Colon (tissue), 2 donors: Measurements from ENCODE around the gene POP5.

Source experiments
- FAIRE-seq: peaks from 2 replicates; lab custom pipeline; 2012; peaks lifted over from hg19 to GRCh38; lab: Jason Lieb, UNC
- donor health status: control.
- donor health status: control.

The POP5 gene

DNA sequence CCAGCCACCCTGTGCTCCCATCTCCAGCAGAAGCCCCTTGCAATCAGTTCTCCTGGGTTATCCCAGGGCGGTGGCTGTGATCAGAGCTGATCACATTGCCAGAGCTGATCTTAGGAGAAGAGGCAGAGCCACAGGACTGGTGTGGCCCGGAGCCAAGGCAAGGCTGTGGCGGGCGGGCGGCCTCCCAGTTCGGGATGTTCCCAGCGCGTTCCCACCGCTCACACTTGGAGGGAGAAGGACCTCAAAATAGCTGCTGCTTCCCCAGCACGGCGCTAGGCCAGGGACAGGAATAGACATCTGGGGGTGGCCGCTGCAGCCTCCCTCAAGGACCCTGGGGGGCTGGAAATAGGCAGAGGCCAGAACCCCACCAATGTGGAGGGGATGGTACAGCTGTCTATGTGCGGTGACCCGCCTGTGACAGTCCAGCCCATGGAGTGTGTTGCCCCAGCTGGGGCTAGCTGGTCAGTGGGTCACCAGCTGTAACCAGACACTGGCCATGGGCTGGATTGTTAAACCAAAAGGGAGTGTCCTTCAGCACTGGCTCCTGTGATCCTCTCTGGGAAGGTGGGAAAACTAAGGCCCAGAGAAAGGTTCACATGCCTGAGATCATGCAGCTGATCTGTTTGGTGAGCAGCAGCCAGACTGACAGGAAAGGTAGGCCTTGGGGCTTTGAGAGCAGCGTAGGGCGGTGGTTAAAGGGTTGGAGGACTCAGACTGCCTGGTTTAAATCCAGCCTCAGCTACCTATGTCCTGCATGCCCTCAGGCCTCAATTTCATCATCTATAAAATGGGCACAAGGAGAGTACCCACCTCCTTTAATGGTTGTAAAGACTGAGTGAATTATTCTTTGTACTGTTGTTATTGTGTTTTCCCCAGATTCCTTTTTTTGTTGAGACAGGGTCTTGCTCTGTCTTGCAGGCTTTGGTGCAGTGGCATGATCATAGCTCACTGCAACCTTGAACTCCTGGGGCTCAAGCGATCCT, 8.0 kb upstream of the POP5 start:
- FAIRE-seq = no peak

DNA sequence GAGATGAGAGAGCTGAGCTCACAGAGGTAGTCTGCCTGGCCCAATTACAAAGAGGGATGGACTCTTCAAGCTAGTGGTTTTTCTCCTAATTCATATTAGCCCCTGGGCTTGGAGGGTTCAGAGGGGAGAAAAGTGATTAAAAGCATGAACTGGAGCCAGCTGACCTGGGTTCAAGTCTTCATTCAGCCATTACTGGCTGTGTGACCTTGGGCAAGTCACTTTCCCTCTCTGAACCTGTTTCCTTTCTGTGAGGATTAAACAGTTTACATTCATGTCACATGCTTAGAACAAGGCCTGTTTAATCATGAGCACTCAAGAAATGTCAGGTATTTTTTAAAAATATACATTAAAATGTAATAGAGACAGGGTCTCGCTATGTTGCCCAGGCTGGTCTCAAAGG, 7.2 kb upstream of the POP5 start:
- FAIRE-seq = no peak

DNA sequence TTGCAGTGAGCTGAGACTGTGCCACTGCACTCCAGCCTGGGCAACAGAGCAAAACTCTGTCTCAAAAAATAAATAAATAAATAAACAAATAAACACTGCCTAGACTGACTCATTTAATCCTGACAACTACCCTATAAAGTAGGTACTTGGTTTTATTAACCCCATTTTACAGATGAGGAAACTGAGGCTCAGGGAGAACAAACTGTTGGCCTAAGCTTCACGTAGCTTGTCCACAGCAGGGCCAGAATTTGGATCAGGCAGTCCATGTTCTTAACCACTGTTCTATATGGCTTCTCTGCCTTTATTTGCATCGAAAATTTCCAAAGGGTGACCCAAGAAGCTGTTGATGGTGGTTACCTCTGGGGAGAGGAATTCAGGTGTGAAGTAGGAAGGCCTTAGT, 5.7 kb upstream of the POP5 start:
- FAIRE-seq = no peak

DNA sequence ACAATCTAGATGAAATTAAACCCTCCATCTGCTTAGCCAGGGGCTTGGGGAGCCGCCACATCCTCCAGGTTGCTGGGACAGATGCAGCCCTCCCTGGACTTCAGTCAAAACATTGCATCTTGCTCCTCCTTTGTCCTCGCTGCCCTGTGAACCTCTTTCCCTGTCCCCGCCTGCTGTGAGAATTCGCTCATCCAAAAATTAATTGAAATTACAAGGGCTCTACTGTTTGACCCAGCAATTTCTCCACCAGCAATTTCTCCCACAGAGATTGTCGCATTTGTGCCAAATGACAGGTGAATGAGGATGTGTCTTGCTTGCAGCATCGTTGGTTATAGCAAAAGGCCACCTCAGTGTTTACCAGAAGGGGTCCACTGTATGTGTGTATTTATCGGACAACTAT, 5.0 kb upstream of the POP5 start:
- FAIRE-seq = no peak

DNA sequence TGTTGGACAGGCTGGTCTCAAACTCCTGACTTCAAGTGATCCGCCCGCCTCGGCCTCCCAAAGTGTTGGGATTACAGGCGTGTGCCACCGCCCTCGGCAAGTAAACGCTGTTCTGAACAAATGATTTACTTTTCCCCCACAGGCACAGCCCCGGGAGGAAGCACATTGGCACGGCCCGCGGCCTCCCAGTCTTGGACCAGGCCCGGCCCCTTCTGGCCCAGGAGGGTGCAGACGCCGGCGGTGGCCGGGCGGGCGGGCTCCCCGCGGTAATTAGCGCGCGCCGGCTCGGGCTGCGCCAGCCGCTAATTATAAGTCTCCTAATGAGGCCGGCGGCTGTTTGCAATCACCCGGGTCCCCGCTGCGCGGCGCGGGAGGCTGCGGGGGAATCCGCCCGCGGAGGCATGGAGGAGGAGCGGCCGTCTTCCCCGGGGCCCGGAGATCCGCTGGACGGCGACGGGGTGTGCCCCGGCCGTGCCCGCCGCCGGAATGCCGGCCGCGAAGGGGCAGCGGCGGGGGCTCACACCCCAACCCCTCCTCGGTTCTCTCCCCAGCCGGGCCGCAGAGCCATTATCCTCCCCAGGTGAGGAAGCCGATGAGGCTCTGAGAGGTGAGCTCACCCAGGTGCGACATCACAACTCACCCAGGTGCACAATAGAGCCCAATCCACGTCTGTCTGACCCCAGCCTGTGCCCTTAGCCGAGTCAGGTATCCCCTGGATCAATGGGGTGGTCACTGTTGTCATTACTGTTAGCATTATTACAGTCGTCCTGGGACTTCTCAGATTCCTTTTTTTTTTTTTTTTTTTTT, 3.3 kb upstream of the POP5 start:
- FAIRE-seq = no peak

DNA sequence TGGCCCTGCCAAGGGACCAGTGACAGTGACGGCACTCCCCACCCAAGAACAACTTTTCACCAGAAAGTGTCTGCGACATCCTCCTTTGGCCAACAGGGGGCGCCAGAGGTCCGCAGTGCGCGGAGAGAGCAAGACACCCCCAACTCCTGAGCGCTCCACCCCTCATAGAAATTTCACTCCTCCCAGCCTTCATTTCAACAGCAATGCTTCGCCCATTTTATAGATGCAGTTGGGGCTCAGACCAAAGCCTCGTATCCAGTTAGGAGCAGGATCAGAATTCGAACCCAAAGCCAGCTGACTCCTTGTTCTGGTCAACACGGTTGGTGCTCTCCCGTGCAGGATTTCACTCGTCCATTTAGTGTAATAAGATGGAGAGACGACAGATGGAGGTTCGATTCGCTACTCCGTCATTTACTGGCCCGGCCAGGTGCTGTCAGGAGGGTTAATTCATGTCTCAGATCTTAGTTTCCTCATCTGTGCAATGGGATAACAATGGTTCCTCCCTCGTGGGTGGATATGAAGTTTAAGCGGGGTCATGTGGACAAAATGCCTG, 2.4 kb upstream of the POP5 start:
- FAIRE-seq = no peak

DNA sequence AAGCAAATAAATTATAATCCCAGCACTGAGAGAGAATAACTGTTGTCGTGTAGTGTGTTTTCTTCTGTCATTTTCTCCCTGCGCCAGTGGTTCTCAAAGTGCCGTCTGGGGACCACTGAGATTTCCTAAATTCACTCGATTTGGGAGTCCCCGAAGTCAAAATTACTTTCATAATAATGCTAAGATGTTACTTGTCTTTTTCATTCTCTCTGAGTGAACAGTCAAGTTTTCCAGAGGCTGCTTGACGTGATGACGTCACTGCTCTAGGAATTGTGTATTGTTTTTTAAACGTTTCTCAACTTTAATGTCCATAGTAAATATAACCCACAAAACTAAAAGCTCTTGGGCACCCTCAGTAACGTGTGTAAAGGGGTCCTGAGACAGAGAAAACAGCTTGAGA, 796 bp upstream of the POP5 start:
- no peak for FAIRE-seq

DNA sequence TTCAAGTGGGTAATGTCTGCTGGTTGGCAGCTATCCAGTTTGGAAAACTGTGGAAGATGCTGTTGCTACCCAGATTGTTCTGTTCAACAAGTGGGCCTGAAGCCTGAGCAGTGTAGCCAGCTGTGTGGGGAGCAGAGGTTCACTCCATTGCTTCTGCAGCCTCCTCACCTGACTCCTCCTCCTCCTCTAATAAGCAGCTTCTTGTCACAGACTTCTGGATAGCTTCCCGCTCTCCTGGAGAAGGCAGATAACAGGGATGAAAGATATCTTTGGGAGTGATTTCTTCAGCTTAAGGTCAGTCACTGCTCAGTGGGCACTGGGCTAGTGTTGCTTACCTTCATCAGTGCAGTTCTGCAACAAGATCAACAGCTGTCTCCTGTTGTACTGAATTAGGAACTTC, 2.0 kb downstream of the POP5 start:
- no peak for FAIRE-seq

DNA sequence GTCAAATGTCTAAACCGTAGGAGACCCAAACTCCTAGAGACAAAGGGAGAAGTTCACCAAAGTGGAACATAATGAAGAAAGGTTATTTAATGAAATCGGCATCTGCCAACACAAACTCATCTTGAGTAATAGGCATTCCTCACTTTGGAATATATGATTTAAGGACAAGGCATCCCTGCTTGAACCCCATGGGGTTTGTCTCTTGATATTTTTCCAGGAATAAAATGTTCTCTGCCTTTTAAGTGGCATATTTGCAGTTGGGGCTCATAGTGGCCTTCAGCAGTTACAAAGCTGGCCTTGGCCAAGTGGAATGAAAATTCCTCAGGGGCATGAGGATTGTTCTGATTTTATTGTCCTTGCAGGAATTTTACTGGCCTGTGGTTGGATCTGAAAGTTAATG, 7.1 kb downstream of the POP5 start:
- no peak for FAIRE-seq

DNA sequence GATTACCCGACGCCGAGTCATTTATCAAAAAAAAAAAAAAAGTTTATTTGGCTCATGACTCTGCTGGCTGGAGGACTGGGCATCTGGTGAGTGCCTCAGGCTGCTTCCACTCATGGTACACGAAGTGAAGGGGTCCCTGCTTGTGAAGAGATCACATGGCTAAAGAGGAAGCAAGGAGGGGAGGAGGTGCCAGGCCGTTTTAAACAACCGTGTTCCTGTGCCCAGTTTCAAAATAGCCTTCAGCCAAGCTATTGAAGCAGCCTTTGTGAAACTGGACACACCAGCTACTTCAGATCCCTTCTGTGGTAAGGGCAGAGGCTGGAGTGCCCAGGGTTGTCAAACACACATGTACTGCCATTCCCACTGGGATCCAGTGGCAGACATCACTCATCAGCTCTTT, 7.6 kb downstream of the POP5 start:
- no peak for FAIRE-seq

DNA sequence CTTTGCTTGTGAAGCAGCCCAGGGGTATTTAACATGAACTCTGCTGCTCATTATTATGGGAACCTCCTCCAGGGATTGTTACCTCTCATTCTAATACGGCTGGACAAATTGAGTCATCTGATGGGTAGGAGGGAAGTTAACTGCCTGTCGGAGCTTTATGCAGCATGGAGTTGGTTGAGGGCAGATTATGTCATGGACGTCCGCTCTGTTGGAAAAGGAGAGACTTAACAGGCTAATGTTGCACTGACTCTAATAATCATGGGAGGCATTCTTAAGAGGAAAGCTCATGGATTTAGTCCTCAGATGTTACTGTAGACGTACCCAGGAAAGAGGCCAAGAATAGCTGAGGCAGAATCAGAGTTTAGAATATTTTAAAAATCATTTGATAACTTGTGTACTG, 9.9 kb downstream of the POP5 start:
- no peak for FAIRE-seq

DNA sequence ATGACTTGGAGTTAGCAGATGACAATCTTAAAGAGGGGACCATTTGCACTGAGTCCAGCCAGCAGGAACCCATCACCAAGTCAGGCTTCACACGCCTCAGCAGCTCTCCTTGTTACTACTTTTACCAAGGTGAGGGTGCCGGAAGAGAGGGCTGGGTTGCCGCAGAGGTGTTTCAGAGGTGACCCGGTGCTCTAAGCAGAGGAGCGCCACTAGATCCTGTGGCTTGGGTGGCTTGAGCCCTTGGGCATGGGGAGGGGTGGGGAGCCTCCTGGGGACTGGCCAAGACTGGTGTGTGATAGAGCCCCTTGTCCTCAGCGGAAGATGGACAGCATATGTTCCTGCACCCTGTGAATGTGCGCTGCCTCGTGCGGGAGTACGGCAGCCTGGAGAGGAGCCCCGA, 17.7 kb downstream of the POP5 start:
- no peak for FAIRE-seq

DNA sequence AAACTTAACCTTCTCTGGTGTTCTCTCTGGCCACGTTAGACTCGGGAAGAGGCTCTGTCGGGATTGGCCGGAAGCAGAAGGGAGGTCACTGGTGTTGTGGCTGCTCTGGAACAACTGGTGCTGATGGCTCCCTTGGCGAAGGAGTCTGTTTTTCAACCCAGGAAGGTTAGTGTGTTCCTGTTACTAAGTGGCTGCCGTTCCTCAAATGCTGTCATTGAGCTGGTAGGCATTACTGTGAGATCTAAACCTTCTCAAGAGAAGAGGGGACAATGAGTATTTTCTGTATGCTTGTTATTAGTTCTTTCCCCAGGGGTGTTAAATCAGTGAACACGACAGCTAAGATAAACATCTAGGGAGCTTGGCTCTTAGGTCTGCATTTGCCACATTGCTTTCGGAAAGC, 18.3 kb downstream of the POP5 start:
- FAIRE-seq = no peak

DNA sequence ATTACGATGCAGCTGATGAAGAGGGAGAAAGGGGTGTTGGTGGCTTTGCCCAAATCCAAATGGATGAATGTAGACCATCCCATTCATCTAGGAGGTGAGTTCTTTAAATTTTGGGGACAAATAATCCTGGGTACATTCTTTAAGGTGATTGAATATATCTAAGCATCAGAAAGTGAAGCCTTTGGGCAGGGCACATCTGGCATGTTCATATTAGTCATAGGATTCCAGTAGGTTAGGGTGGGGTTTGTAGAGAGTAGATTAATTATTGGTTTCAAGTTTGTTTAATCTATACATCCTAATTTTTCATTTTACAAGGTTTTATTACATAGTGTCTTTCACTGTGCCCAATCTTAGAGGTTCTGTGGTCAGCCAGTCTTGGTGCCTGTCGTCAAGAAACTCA, 23.6 kb downstream of the POP5 start:
- no peak for FAIRE-seq

DNA sequence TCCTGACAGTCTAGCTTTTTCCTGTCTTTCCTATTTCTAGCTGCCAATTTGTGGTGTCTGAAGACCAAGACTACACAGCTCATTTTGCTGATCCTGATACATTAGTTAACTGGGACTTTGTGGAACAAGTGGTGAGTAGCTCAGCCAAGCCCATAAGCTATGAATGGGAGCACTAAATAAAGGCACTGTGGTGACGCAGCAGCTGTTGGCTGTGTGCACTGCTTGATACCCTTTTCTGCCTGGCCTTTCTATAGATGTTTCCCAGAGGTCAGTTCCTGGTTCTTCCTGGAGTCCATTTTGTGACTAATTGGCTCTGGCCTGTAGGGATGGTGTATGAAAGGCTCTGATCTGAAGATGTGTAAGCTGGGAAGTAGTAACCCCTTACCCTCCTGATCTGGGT, 26.5 kb downstream of the POP5 start:
- no peak for FAIRE-seq

DNA sequence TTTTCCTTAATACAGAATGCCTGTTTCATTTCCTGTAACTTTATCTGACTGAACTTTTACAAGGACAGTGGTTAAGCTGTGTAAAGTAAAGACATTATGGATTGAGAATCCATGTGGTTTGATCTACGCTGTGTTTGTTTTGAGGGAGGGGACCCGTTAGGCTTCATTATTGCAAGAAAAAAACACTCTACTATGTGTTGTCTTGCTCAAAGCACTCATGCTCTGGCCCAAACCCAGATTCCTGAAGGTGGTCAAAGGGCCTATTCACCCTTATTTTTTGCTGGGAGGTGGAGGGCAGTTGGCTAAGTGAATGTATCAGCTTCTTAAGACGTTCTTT, 35.2 kb downstream of the POP5 start:
- no peak for FAIRE-seq

DNA sequence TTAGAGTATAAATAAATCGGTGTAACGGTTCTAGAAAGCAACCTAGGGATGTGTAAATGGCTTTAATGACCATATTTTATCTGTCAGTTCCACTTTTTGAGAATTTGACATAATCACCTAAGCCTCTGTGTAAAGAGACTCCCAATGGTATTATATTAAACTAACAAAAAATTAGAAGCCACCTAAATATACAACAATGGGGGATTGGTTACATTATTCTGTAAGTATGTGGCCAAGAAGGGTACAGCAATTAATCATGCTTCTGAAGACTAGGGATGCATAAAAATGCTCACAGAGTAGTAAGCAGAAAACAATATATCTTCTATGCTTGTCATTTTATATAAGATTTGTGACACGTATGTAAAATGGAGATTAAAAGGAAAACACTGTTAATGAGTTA, 36.5 kb downstream of the POP5 start:
- no peak for FAIRE-seq

DNA sequence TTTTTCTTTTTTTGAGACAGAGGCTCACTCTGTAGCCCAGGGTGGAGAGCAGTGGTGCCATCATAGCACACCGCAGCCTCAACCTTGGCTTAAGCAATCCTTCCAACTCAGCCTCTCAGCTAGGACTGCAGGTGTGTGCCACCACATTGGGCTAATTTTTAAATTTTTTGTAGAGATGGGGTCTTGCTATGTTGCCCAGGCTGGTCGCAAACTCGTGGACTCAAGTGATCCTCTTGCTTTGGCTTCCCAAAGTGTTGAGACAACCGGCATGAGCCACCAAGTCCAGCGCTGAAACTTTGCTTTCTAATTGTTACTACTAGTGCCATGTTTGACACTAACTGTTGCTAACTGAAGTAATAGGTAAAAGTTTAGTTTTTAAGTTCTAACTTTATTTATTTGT, 39.0 kb downstream of the POP5 start:
- FAIRE-seq = no peak

DNA sequence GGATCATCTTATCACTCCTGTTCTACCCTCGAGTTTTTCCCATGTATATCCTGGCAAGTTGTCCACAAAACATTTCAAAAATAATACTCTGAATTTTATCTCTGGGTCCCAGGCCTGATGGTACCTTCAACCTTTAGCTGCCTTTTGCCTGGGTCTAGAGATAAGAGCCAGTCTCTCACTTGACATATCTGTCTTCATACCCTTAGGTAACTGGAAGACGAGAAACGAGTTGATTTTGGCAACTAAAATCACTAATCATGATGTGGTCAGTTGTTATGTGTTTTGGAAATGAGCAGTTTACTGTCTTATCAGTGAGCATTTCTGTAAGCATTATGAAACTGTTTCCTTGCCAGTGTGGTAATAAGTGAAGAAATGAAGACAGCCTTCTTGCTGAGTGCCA, 40.8 kb downstream of the POP5 start:
- FAIRE-seq = no peak

DNA sequence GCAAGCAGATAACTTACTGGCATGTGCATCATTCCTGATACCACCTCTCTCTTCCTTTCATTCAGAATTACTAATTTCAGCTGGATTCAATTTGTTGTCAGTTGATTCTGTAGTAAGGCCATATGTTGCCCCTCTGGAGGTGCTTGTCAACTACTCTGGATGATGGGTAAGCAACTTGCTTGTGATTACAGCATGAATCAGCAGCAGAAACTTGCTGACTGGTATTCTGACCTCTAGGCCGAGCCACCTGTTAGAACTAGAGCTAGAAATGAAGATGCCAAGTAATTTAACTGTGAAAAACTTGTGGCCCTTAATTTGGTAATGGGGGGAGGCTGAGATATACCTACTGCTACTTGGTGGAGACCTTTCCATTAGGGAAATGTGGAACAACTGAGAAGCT, 41.9 kb downstream of the POP5 start:
- no peak for FAIRE-seq

DNA sequence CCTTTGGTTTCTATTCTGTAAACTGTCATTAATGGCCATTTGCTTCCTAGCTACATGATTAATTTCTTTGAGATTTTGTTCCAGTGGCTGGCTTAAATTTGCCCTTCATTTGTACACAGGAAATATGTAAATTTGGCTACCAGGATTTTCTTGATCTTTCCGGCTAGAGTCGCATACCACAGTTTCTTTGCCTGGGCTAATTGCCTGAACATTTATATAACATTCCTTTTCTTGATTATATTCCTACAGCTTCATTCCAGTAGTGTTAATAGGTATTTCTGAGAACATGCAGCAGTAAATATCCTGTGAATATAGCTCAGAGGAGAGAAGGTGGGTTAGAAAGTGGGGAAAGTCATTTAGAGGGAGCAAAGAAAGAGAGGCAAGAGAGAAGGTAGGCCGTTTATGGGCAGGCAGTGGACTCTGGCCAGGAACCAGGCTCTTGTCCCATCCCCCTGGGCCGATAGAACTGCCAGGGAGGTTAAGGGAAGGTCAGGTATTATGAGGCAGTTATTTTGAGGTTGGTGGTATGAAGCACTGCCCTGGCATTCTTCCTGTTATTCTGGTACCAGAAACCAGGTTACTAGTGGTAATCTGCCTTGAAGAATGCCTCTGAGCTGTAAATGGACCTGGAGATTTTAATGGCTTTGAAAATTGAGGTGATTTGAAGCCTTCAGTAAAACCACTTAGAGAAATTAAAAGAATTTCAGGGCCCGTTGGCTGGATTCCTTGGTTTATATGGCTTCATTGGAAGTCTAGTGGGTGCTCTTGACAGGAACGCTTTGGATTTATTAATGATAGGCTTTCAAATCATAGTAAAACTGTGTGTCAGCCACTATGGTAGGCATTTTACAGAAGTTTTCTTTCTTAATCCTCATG, 42.7 kb downstream of the POP5 start:
- FAIRE-seq = no peak

DNA sequence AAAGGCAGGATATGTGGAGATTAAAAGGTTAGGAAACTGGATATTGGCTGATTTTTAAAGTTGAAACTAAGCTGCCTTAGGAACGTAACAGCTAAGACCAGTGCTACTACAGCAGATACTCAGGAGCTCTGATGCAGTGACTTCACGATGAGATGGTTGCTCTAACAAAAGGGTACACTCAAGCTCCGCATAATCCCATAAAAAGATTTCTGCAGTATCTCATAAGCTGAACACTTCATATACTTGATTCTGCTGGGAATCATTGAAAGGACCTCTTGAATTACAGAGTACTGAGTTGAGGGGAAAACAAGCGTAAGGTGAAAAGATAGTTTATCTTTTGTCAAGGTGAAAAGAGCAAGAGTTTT, 43.4 kb downstream of the POP5 start:
- no peak for FAIRE-seq
